Astrocyte of the cerebellum (primary cell): ENCODE data around the gene HSPA8.

Experiments used
- DNase-seq: peaks from one replicate; pipeline ENCODE4 v3.0.0-alpha.2; 2011; ENCODE audit warnings: low read depth
- H3K4me3 ChIP-seq: 2 replicates; pipeline ENCODE4 v1.5.1; 2011; ENCODE audit warnings: mild to moderate bottlenecking, low read depth, low read length, moderate library complexity
- in situ Hi-C: cut with HindIII; loops from 2 replicates; pipeline ENCODE4 v1.10.0; 2017; ENCODE audit warnings: low sequenced_read_pairs
- TF ChIP-seq, protein P1 (sequence below): IDR thresholded peaks from 2 replicates; pipeline ENCODE4 v1.5.1; 2012; ENCODE audit warnings: low read length, low read depth, moderate library complexity, mild to moderate bottlenecking; ENCODE audit errors: missing control alignments

The HSPA8 gene

GRCh38 chr11:123047266-123047946 is 14.5 kb downstream of the HSPA8 start:
- H3K4me3 ChIP-seq: no peak overlapping the region
- in situ Hi-C loops: loop anchor here (25.0 kb wide), 1 partner anchor 110 kb away; no protein-coding TSS in a partner anchor
- TF ChIP-seq, protein P1, sequence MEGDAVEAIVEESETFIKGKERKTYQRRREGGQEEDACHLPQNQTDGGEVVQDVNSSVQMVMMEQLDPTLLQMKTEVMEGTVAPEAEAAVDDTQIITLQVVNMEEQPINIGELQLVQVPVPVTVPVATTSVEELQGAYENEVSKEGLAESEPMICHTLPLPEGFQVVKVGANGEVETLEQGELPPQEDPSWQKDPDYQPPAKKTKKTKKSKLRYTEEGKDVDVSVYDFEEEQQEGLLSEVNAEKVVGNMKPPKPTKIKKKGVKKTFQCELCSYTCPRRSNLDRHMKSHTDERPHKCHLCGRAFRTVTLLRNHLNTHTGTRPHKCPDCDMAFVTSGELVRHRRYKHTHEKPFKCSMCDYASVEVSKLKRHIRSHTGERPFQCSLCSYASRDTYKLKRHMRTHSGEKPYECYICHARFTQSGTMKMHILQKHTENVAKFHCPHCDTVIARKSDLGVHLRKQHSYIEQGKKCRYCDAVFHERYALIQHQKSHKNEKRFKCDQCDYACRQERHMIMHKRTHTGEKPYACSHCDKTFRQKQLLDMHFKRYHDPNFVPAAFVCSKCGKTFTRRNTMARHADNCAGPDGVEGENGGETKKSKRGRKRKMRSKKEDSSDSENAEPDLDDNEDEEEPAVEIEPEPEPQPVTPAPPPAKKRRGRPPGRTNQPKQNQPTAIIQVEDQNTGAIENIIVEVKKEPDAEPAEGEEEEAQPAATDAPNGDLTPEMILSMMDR: no peak
- no peak for DNase-seq

- TF ChIP-seq, protein P1: no peak
- DNase-seq: no peak
- no peak overlapping the region for H3K4me3 ChIP-seq
- in situ Hi-C loops: loop anchor here (25.0 kb wide), 1 partner anchor 109 kb away; no protein-coding TSS in a partner anchor
Observed at GRCh38 chr11:123046473-123047259, 15.3 kb downstream of the HSPA8 start.

GRCh38 chr11:123045101-123045500 is 16.8 kb downstream of the HSPA8 start:
- no peak overlapping the region for H3K4me3 ChIP-seq
- TF ChIP-seq, protein P1: no peak
- in situ Hi-C loops: loop anchor here (25.0 kb wide), 1 partner anchor 108 kb away; no protein-coding TSS in a partner anchor
- DNase-seq: no peak

- no peak for DNase-seq
- no peak overlapping the region for H3K4me3 ChIP-seq
- in situ Hi-C loops: loop anchor here (25.0 kb wide), 1 partner anchor 104 kb away; no protein-coding TSS in a partner anchor
- TF ChIP-seq, protein P1: no peak
Observed at GRCh38 chr11:123041185-123041584, 20.8 kb downstream of the HSPA8 start.

GRCh38 chr11:123040111-123040432 is 21.9 kb downstream of the HSPA8 start:
- TF ChIP-seq, protein P1: no peak
- in situ Hi-C loops: loop anchor here (25.0 kb wide), 1 partner anchor 103 kb away; no protein-coding TSS in a partner anchor
- no peak for DNase-seq
- no peak overlapping the region for H3K4me3 ChIP-seq

GRCh38 chr11:123035831-123036230 is 26.1 kb downstream of the HSPA8 start:
- DNase-seq: no peak
- H3K4me3 ChIP-seq: no peak overlapping the region
- in situ Hi-C loops: loop anchor here (25.0 kb wide), 1 partner anchor 99 kb away; no protein-coding TSS in a partner anchor
- TF ChIP-seq, protein P1: no peak
